WTC11 (cell line): ENCODE results near the gene NDUFAF8. TPM values are rescaled to one million over a fixed set of nuclear protein-coding genes. Genes with fewer than 3 reads are reported as not detected.

Experiments used
- ATAC-seq: fragments of 200-7000 bp; cut with Tn5 transposase; 2 replicates; pipeline ENCODE4 v1.10.0; 2021; ENCODE audit warnings: mild to moderate bottlenecking, moderate library complexity
- CTCF ChIA-PET: fragments of 300-600 bp; sonication (Branson Sonifier 250); formaldehyde crosslinking; loops from one replicate; lab custom pipeline; 2021; ENCODE audit warnings: antibody characterized with exemption; lab: Charles Lee
- POLR2A ChIA-PET: fragments of 350-600 bp; sonication (Branson Sonifier 250); formaldehyde crosslinking; loops from one replicate; lab custom pipeline; 2021; ENCODE audit warnings: antibody characterized with exemption; lab: Charles Lee
- DNase-seq: peaks from one replicate; pipeline ENCODE4 v3.0.0; 2021; ENCODE audit warnings: low spot score
- H3K27ac Mint-ChIP-seq: 2 replicates; pipeline ENCODE4 v1.8.0; 2021; ENCODE audit warnings: mixed read lengths
- H3K27me3 Mint-ChIP-seq: 2 replicates; pipeline ENCODE4 v1.8.0; 2021; ENCODE audit warnings: low read depth, mild to moderate bottlenecking, moderate library complexity, mixed read lengths
- H3K36me3 Mint-ChIP-seq: 2 replicates; pipeline ENCODE4 v1.8.0; 2021; ENCODE audit warnings: mixed read lengths
- H3K4me1 Mint-ChIP-seq: 2 replicates; pipeline ENCODE4 v1.8.0; 2022; ENCODE audit warnings: mixed read lengths
- H3K4me3 Mint-ChIP-seq: 2 replicates; pipeline ENCODE4 v1.8.0; 2021; ENCODE audit warnings: mild to moderate bottlenecking, moderate library complexity, mixed read lengths
- H3K9me3 Mint-ChIP-seq: 2 replicates; pipeline ENCODE4 v1.8.0; 2021; ENCODE audit warnings: mixed read lengths
- ATF1 ChIP-seq: sonication (generic); formaldehyde crosslinking; IDR thresholded peaks from 2 replicates; pipeline ENCODE4 v1.8.1; 2023; ENCODE audit warnings: mild to moderate bottlenecking, moderate library complexity, missing genetic modification reagents
- GTF2I ChIP-seq: fragments of 250-450 bp; sonication (Bioruptor Pico); conservative IDR thresholded peaks from 2 replicates; pipeline ENCODE4 v1.4.0; 2021; ENCODE audit warnings: mild to moderate bottlenecking
- JAZF1 ChIP-seq: fragments of 250-450 bp; sonication (Bioruptor Pico); IDR thresholded peaks from 2 replicates; pipeline ENCODE4 v1.9.0; 2021; ENCODE audit warnings: moderate library complexity, mild to moderate bottlenecking, inconsistent platforms
- JUN ChIP-seq: sonication (generic); formaldehyde crosslinking; IDR thresholded peaks from 2 replicates; pipeline ENCODE4 v1.8.0; 2023; ENCODE audit warnings: mild to moderate bottlenecking, missing genetic modification reagents
- TCF7 ChIP-seq: sonication (generic); formaldehyde crosslinking; IDR thresholded peaks from 2 replicates; pipeline ENCODE4 v1.8.0; 2022; ENCODE audit warnings: mild to moderate bottlenecking, low read depth, missing genetic modification reagents, moderate library complexity
- TP53 ChIP-seq: sonication (generic); formaldehyde crosslinking; IDR thresholded peaks from 2 replicates; pipeline ENCODE4 v1.8.1; 2023; ENCODE audit warnings: mild to moderate bottlenecking, missing genetic modification reagents
- ZNF219 ChIP-seq: sonication (generic); formaldehyde crosslinking; IDR thresholded peaks from 2 replicates; pipeline ENCODE4 v1.8.0; 2023; ENCODE audit warnings: missing genetic modification reagents, mild to moderate bottlenecking, borderline replicate concordance
- ZNF232 ChIP-seq: sonication (generic); formaldehyde crosslinking; IDR thresholded peaks from 2 replicates; pipeline ENCODE4 v1.8.0; 2022; ENCODE audit warnings: mild to moderate bottlenecking, missing genetic modification reagents
- ZNF317 ChIP-seq: sonication (generic); formaldehyde crosslinking; IDR thresholded peaks from 2 replicates; pipeline ENCODE4 v1.8.1; 2023; ENCODE audit warnings: low read depth, mild to moderate bottlenecking, moderate library complexity, missing genetic modification reagents, borderline replicate concordance
- ZNF671 ChIP-seq: fragments of 250-450 bp; sonication (Bioruptor Pico); IDR thresholded peaks from 2 replicates; pipeline ENCODE4 v1.8.0; 2021; ENCODE audit warnings: mild to moderate bottlenecking
- total RNA-seq: library from RNA; stranded (reverse); gene quantifications from 3 replicates; pipeline ENCODE4 v1.2.3, GENCODE V29; 2021
- TF ChIP-seq, protein P1 (sequence below): sonication (generic); formaldehyde crosslinking; IDR thresholded peaks from 2 replicates; pipeline ENCODE4 v1.8.1; 2023; ENCODE audit warnings: mild to moderate bottlenecking, missing genetic modification reagents
- TF ChIP-seq, protein P2 (sequence below): sonication (generic); formaldehyde crosslinking; IDR thresholded peaks from 2 replicates; pipeline ENCODE4 v1.8.0; 2022; ENCODE audit warnings: mild to moderate bottlenecking, missing genetic modification reagents
- TF ChIP-seq, protein P3 (sequence below): sonication (generic); formaldehyde crosslinking; IDR thresholded peaks from 2 replicates; pipeline ENCODE4 v1.8.0; 2023; ENCODE audit warnings: missing genetic modification reagents
- TF ChIP-seq, protein P4 (sequence below): sonication (generic); formaldehyde crosslinking; IDR thresholded peaks from 2 replicates; pipeline ENCODE4 v1.8.0; 2022; ENCODE audit warnings: mild to moderate bottlenecking, missing genetic modification reagents
- TF ChIP-seq, protein P5 (sequence below): sonication (generic); formaldehyde crosslinking; IDR thresholded peaks from 2 replicates; pipeline ENCODE4 v1.8.0; 2022; ENCODE audit warnings: mild to moderate bottlenecking, missing genetic modification reagents
- TF ChIP-seq, protein P6 (sequence below): sonication (generic); formaldehyde crosslinking; IDR thresholded peaks from 2 replicates; pipeline ENCODE4 v1.8.1; 2023; ENCODE audit warnings: mild to moderate bottlenecking, missing genetic modification reagents
- TF ChIP-seq, protein P7 (sequence below): sonication (generic); formaldehyde crosslinking; IDR thresholded peaks from 2 replicates; pipeline ENCODE4 v1.8.0; 2023; ENCODE audit warnings: mild to moderate bottlenecking, missing genetic modification reagents
- TF ChIP-seq, protein P8 (sequence below): sonication (generic); formaldehyde crosslinking; IDR thresholded peaks from 2 replicates; pipeline ENCODE4 v1.8.1; 2023; ENCODE audit warnings: mild to moderate bottlenecking, missing genetic modification reagents, borderline replicate concordance

The NDUFAF8 gene
- total RNA-seq, 1 experiment from 2014 or later = 73.0 TPM

DNA sequence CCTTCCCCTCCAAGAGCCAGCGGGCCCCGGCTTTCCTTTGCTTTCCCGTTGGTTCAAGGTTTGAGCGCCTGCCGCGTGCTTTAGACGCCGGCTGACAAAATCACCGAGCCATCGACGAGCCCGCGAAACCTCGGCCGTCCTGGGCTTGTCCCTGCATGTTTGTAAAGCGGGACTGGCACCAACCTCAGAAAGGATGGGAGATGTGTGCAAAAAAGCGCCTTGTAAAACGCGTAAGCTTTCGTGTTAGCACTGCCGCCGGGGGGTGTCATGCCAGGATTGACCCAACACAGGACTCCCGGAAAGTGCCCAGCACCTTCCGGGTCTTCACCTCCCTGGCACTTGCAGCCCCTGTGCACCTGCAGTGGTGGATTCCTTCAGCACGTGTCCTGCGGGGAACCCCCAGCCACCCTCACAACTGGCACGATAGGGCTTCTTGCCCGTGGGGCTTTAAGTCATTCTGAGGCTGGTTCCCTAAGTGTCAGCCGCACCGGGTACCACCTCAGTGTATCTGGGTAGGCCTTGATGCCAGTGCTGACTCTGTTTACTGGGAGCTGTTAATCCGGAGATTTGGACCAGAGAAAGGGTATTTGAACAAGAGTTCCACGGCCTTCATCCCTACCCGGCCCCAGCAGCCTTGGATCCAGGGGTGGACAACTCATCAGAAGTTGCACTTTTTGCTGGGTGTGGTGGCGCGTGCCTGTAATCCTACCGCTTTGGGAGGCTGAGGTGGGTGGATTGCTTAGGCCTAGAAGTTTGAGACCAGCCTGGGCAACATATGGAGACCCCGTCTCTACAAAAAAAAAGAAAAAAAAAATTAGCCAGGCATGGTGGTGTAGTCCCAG is 817 bp downstream of the NDUFAF8 start (continued):
- TF ChIP-seq, protein P1, sequence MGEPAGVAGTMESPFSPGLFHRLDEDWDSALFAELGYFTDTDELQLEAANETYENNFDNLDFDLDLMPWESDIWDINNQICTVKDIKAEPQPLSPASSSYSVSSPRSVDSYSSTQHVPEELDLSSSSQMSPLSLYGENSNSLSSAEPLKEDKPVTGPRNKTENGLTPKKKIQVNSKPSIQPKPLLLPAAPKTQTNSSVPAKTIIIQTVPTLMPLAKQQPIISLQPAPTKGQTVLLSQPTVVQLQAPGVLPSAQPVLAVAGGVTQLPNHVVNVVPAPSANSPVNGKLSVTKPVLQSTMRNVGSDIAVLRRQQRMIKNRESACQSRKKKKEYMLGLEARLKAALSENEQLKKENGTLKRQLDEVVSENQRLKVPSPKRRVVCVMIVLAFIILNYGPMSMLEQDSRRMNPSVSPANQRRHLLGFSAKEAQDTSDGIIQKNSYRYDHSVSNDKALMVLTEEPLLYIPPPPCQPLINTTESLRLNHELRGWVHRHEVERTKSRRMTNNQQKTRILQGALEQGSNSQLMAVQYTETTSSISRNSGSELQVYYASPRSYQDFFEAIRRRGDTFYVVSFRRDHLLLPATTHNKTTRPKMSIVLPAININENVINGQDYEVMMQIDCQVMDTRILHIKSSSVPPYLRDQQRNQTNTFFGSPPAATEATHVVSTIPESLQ (CRISPR knock-in tag) = no peak
- no peak for TF ChIP-seq ZNF317
- TF ChIP-seq, protein P2, sequence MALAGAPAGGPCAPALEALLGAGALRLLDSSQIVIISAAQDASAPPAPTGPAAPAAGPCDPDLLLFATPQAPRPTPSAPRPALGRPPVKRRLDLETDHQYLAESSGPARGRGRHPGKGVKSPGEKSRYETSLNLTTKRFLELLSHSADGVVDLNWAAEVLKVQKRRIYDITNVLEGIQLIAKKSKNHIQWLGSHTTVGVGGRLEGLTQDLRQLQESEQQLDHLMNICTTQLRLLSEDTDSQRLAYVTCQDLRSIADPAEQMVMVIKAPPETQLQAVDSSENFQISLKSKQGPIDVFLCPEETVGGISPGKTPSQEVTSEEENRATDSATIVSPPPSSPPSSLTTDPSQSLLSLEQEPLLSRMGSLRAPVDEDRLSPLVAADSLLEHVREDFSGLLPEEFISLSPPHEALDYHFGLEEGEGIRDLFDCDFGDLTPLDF (CRISPR knock-in tag) = no peak
- TF ChIP-seq TCF7 = no peak
- no peak for TF ChIP-seq ZNF671 (CRISPR knock-in tag)
- TF ChIP-seq ATF1 (CRISPR knock-in tag) = no peak
- TF ChIP-seq JUN (CRISPR knock-in tag) = no peak
- TF ChIP-seq, protein P3, sequence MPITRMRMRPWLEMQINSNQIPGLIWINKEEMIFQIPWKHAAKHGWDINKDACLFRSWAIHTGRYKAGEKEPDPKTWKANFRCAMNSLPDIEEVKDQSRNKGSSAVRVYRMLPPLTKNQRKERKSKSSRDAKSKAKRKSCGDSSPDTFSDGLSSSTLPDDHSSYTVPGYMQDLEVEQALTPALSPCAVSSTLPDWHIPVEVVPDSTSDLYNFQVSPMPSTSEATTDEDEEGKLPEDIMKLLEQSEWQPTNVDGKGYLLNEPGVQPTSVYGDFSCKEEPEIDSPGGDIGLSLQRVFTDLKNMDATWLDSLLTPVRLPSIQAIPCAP (CRISPR knock-in tag) = 0 out of 2 replicates have a peak, but pooled peaks have one; percentile 27
- TF ChIP-seq, protein P4, sequence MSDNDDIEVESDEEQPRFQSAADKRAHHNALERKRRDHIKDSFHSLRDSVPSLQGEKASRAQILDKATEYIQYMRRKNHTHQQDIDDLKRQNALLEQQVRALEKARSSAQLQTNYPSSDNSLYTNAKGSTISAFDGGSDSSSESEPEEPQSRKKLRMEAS (CRISPR knock-in tag) = 0 out of 2 replicates have a peak, but pooled peaks have one; percentile 44

DNA sequence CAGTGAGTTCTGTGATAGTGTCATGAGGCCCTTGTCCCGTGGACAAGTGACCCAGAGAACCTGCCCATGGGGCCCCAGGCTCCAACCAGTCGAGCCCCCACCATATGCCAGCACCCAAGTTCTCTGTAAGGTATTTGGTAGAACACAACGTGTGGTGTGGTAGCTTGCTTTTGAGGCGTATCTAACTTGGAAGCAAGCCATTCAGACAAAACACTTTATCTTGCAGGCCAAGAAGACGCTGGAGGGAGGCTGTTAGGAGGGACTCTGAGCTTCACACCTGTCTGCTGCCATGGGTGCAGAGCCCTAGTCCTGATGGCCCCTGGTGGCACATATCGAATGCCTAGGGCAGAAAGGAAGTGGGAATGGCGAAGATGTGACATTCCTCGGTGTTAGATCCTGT is 1.6 kb downstream of the NDUFAF8 start:
- no peak for ATAC-seq
- H3K9me3 Mint-ChIP-seq = no peaks in the 10 kb centered on the region
- H3K27me3 Mint-ChIP-seq = no peaks in the 10 kb centered on the region
- H3K36me3 Mint-ChIP-seq = no peaks in the 10 kb centered on the region
- H3K27ac Mint-ChIP-seq = peak overlapping the region; percentile 80; the same call in 1 of the 2 replicates
- H3K4me3 Mint-ChIP-seq = peak overlapping the region; percentile 90
- POLR2A ChIA-PET = no interaction called here
- TF ChIP-seq, protein P5, sequence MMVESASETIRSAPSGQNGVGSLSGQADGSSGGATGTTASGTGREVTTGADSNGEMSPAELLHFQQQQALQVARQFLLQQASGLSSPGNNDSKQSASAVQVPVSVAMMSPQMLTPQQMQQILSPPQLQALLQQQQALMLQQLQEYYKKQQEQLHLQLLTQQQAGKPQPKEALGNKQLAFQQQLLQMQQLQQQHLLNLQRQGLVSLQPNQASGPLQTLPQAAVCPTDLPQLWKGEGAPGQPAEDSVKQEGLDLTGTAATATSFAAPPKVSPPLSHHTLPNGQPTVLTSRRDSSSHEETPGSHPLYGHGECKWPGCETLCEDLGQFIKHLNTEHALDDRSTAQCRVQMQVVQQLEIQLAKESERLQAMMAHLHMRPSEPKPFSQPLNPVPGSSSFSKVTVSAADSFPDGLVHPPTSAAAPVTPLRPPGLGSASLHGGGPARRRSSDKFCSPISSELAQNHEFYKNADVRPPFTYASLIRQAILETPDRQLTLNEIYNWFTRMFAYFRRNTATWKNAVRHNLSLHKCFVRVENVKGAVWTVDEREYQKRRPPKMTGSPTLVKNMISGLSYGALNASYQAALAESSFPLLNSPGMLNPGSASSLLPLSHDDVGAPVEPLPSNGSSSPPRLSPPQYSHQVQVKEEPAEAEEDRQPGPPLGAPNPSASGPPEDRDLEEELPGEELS (CRISPR knock-in tag) = no peak
- TF ChIP-seq ZNF219 (no peak), ZNF232 (no peak), GTF2I (CRISPR knock-in tag) (no peak)
- CTCF ChIA-PET = no interaction called here
- H3K4me1 Mint-ChIP-seq = peaks cover 27% of the 10 kb centered on the region
- DNase-seq = no peak

DNA sequence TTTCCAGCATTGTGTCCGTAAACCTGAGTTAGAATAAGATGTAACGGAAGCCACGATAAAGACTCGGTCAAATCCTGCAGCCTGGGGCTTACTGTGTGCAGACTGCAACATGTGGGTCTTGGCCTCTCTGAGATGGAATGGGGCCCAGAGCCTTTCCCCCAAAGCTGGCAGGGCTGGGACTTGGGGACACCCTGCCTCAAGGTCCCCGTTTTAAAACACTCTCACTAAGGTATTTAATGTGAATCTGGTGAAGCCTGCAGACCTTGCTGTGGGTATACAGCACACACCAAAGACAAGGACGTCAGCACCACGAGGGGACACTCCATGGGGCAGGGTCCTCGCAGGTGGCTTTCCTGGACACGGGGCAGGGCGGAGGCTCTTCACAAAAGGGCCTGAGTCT is 2.1 kb downstream of the NDUFAF8 start:
- H3K9me3 Mint-ChIP-seq = no peaks in the 10 kb centered on the region
- ATAC-seq = no peak
- POLR2A ChIA-PET = no interaction called here
- no peaks in the 10 kb centered on the region for H3K27me3 Mint-ChIP-seq
- H3K4me3 Mint-ChIP-seq = peak overlapping the region; percentile 90
- DNase-seq = no peak
- H3K27ac Mint-ChIP-seq = peak overlapping the region; percentile 63; the same call in 1 of the 2 replicates
- H3K36me3 Mint-ChIP-seq = no peaks in the 10 kb centered on the region
- peaks cover 27% of the 10 kb centered on the region for H3K4me1 Mint-ChIP-seq
- CTCF ChIA-PET = interaction anchor here (2.8 kb wide), 1 partner anchor 17 kb away, joined by 6 read pairs; no protein-coding TSS in a partner anchor
- TF ChIP-seq TP53 (CRISPR knock-in tag) (no peak), JAZF1 (no peak)
- TF ChIP-seq, protein P6, sequence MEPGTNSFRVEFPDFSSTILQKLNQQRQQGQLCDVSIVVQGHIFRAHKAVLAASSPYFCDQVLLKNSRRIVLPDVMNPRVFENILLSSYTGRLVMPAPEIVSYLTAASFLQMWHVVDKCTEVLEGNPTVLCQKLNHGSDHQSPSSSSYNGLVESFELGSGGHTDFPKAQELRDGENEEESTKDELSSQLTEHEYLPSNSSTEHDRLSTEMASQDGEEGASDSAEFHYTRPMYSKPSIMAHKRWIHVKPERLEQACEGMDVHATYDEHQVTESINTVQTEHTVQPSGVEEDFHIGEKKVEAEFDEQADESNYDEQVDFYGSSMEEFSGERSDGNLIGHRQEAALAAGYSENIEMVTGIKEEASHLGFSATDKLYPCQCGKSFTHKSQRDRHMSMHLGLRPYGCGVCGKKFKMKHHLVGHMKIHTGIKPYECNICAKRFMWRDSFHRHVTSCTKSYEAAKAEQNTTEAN (CRISPR knock-in tag) = no peak
- TF ChIP-seq, protein P7, sequence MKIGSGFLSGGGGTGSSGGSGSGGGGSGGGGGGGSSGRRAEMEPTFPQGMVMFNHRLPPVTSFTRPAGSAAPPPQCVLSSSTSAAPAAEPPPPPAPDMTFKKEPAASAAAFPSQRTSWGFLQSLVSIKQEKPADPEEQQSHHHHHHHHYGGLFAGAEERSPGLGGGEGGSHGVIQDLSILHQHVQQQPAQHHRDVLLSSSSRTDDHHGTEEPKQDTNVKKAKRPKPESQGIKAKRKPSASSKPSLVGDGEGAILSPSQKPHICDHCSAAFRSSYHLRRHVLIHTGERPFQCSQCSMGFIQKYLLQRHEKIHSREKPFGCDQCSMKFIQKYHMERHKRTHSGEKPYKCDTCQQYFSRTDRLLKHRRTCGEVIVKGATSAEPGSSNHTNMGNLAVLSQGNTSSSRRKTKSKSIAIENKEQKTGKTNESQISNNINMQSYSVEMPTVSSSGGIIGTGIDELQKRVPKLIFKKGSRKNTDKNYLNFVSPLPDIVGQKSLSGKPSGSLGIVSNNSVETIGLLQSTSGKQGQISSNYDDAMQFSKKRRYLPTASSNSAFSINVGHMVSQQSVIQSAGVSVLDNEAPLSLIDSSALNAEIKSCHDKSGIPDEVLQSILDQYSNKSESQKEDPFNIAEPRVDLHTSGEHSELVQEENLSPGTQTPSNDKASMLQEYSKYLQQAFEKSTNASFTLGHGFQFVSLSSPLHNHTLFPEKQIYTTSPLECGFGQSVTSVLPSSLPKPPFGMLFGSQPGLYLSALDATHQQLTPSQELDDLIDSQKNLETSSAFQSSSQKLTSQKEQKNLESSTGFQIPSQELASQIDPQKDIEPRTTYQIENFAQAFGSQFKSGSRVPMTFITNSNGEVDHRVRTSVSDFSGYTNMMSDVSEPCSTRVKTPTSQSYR (CRISPR knock-in tag) = no peak
- TF ChIP-seq, protein P8, sequence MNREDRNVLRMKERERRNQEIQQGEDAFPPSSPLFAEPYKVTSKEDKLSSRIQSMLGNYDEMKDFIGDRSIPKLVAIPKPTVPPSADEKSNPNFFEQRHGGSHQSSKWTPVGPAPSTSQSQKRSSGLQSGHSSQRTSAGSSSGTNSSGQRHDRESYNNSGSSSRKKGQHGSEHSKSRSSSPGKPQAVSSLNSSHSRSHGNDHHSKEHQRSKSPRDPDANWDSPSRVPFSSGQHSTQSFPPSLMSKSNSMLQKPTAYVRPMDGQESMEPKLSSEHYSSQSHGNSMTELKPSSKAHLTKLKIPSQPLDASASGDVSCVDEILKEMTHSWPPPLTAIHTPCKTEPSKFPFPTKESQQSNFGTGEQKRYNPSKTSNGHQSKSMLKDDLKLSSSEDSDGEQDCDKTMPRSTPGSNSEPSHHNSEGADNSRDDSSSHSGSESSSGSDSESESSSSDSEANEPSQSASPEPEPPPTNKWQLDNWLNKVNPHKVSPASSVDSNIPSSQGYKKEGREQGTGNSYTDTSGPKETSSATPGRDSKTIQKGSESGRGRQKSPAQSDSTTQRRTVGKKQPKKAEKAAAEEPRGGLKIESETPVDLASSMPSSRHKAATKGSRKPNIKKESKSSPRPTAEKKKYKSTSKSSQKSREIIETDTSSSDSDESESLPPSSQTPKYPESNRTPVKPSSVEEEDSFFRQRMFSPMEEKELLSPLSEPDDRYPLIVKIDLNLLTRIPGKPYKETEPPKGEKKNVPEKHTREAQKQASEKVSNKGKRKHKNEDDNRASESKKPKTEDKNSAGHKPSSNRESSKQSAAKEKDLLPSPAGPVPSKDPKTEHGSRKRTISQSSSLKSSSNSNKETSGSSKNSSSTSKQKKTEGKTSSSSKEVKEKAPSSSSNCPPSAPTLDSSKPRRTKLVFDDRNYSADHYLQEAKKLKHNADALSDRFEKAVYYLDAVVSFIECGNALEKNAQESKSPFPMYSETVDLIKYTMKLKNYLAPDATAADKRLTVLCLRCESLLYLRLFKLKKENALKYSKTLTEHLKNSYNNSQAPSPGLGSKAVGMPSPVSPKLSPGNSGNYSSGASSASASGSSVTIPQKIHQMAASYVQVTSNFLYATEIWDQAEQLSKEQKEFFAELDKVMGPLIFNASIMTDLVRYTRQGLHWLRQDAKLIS (CRISPR knock-in tag) = no peak
